ENCODE results near the gene MUC4. TPM values are rescaled to one million over a fixed set of nuclear protein-coding genes. Genes with fewer than 3 reads are reported as not detected.

The MUC4 gene
- total and polyA plus RNA-seq, 10 of the 15 experiments (the other 5 are each of a cell fraction or from before 2014, with no cell fraction given): 0.02 to 0.46 (median 0.27) TPM; not detected in 4

DNA sequence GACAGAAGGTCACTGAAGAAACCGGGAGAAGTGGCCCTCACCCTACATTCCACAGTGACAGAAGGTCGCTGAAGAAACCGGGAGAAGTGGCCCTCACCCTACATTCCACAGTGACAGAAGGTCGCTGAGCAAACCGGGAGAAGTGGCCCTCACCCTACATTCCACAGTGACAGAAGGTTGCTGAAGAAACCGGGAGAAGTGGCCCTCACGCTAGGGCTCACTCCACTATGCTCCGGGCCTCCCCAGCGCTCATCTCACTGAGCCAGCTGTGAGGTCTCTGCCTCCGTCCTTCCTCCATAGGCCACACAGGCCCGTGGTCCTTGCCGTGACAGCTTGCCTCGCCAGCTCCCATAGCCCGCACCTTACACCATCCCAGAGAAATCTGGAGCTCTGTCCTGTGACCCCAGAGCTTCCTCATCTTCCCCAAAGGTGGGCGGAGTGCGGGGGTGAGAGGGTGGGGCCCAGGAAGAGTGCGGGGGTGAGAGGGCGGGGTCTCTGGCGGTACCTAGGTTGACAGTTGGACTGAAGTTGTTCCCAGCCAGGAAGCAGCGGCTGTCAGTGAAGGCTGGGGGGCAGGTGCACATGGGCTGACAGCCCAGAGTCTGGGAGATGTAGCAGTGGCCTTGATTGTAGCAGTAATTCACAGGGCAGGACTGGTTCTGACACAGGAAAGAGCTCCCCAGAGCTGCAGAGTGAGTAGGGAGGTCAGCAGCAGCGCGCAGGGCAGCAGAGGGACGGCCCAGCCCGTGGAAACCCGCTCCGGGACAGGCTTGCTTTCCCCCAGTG is 59.0 kb downstream of the MUC4 start:
- Histone ChIP-seq H3K9me3 (replicated peaks; ENCODE audit: control insufficient read depth, insufficient read depth, low read length) (no peaks in the 10 kb centered on the region), H3K79me2 (ENCODE audit: control insufficient read depth, insufficient read depth, low read length) (no peaks in the 10 kb centered on the region), H3K4me3 (no peak overlapping the region), H4K20me1 (ENCODE audit: control insufficient read depth, insufficient read depth) (no peaks in the 10 kb centered on the region), H3K36me3 (ENCODE audit: control insufficient read depth in 2 of 2, insufficient read depth in 2 of 2, low read length in 1 of 2) (no peaks in the 10 kb centered on the region), H3K27me3 (replicated peaks in 1 of 2; ENCODE audit: control insufficient read depth in 2 of 2, insufficient read depth in 2 of 2, low read length in 1 of 2) (no peaks in the 10 kb centered on the region; a peak in 2 of 4 replicates), H2AFZ (ENCODE audit: control insufficient read depth, low read depth, low read length) (no peak overlapping the region), H3K4me2 (ENCODE audit: control insufficient read depth, insufficient read depth) (no peak overlapping the region), H3K27ac (ENCODE audit: control insufficient read depth, insufficient read depth) (no peak overlapping the region), H3K4me1 (ENCODE audit: control insufficient read depth, insufficient read depth, low read length) (no peaks in the 10 kb centered on the region), H3K9ac (ENCODE audit: control insufficient read depth, insufficient read depth, low read length) (no peak overlapping the region)
- CTCF ChIA-PET: no interaction called here
- TF ChIP-seq ATF7 (IDR thresholded peaks at IDR 0.05; ENCODE audit: low read depth): no peak
- TF ChIP-seq MXI1 (IDR thresholded peaks at IDR 0.05; ENCODE audit: low read depth, low read length): no peak
- no peak for TF ChIP-seq STAT3 (IDR thresholded peaks at IDR 0.05; ENCODE audit: low read depth, low read length)
- no peak for TF ChIP-seq FOXM1 (IDR thresholded peaks at IDR 0.05; ENCODE audit: low read depth, low read length)
- no peak for TF ChIP-seq POLR2A (IDR thresholded peaks at IDR 0.05; ENCODE audit: low read depth, low read length)
- TF ChIP-seq SIX5 (IDR thresholded peaks at IDR 0.05; ENCODE audit: low read depth, low read length, severe bottlenecking): no peak
- TF ChIP-seq RCOR1 (conservative IDR thresholded peaks at IDR 0.05; ENCODE audit: low read depth, low read length): no peak
- TF ChIP-seq ZNF274 (IDR thresholded peaks at IDR 0.05; ENCODE audit: insufficient read depth, insufficient read length): no peak
- no peak for TF ChIP-seq ZNF217 (IDR thresholded peaks at IDR 0.05)
- no peak for TF ChIP-seq GATAD2B (conservative IDR thresholded peaks at IDR 0.05; ENCODE audit: low read depth)
- TF ChIP-seq, protein P1, sequence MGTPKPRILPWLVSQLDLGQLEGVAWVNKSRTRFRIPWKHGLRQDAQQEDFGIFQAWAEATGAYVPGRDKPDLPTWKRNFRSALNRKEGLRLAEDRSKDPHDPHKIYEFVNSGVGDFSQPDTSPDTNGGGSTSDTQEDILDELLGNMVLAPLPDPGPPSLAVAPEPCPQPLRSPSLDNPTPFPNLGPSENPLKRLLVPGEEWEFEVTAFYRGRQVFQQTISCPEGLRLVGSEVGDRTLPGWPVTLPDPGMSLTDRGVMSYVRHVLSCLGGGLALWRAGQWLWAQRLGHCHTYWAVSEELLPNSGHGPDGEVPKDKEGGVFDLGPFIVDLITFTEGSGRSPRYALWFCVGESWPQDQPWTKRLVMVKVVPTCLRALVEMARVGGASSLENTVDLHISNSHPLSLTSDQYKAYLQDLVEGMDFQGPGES (IDR thresholded peaks at IDR 0.05): no peak
- no peak for TF ChIP-seq YY1 (IDR thresholded peaks at IDR 0.05; ENCODE audit: low read depth, low read length)
- in situ Hi-C loops (cut with MboI): loop anchor here (10.0 kb wide), 1 partner anchor 62 kb away; the partner anchor contains the start of gene MUC4
- SMC1A ChIA-PET (ENCODE audit: uncharacterized antibody, unreplicated experiment): no interaction called here
- intact Hi-C loops (cut with micrococcal nuclease; ENCODE audit: unreplicated experiment): no loop called here
- DNase-seq (ENCODE audit: low read depth, low spot score) (no peak), ATAC-seq (no peak), FAIRE-seq (no peak)
- RAD21 ChIA-PET (ENCODE audit: unreplicated experiment): no interaction called here
- POLR2A ChIA-PET: no interaction called here
- WGBS (ENCODE audit: insufficient coverage, insufficient replicate concordance, low lambda C conversion rate, missing lambda C conversion rate): 62% methylated on average over 24 of the region's 26 CpGs
- BruUV-seq (replicated peaks): no TSS peak

Measured in GM12878 (cell line).